Natural killer cell (primary cell): ENCODE results near the gene CTIF. TPM values are rescaled to one million over a fixed set of nuclear protein-coding genes. Genes with fewer than 3 reads are reported as not detected.

ENCODE experiments used
- ATAC-seq, 3 donors: fragments of 150-1000 bp in 2 of 3; fragments of 200-7000 bp in 1 of 3; cut with Tn5 transposase; 1 replicate in 1 of 3; 2 replicates in 2 of 3; pipeline ENCODE4 v1.10.0; 2021; ENCODE audit warnings: mild to moderate bottlenecking in 2 of 3, moderate library complexity in 2 of 3
- DNase-seq, 2 donors: peaks; one replicate each; pipeline versions ENCODE4 v3.0.0 to v3.0.0-alpha.2; 2013 to 2021; ENCODE audit warnings: mixed read lengths in 1 of 2
- H3K27ac ChIP-seq: one replicate; pipeline ENCODE4 v1.5.1; 2013; ENCODE audit warnings: mild to moderate bottlenecking, low read length
- H3K27me3 ChIP-seq: one replicate; pipeline ENCODE4 v1.6.1; 2013; ENCODE audit warnings: low read length; ENCODE audit not compliant: control insufficient read depth, insufficient read depth
- H3K36me3 ChIP-seq: one replicate; pipeline ENCODE4 v1.6.1; 2013; ENCODE audit warnings: low read length; ENCODE audit not compliant: control insufficient read depth, insufficient read depth
- H3K4me1 ChIP-seq: one replicate; pipeline ENCODE4 v1.6.1; 2013; ENCODE audit warnings: low read length; ENCODE audit not compliant: control insufficient read depth, insufficient read depth
- H3K4me3 ChIP-seq: one replicate; pipeline ENCODE4 v1.5.1; 2013; ENCODE audit warnings: low read length
- H3K9me3 ChIP-seq: one replicate; pipeline ENCODE4 v1.6.1; 2013; ENCODE audit warnings: low read length; ENCODE audit not compliant: control insufficient read depth, insufficient read depth
- H3K27ac Mint-ChIP-seq, 2 donors: one replicate each; pipeline ENCODE4 v1.8.0; 2022; ENCODE audit warnings: mild to moderate bottlenecking in 2 of 2, mixed read lengths in 2 of 2, moderate library complexity in 1 of 2
- H3K27me3 Mint-ChIP-seq, 2 donors: one replicate each; pipeline ENCODE4 v1.8.0; 2022; ENCODE audit warnings: low read depth in 2 of 2, mixed read lengths in 2 of 2
- H3K36me3 Mint-ChIP-seq: one replicate; pipeline ENCODE4 v1.8.0; 2022; ENCODE audit warnings: mixed read lengths
- H3K4me1 Mint-ChIP-seq, 2 donors: one replicate each; pipeline ENCODE4 v1.8.0; 2022; ENCODE audit warnings: mixed read lengths in 2 of 2
- H3K4me3 Mint-ChIP-seq: one replicate; pipeline ENCODE4 v1.8.0; 2022; ENCODE audit warnings: mild to moderate bottlenecking, moderate library complexity, mixed read lengths
- H3K9me3 Mint-ChIP-seq, 2 donors: one replicate each; pipeline ENCODE4 v1.8.0; 2022; ENCODE audit warnings: mixed read lengths in 2 of 2
- WGBS: methylation state at CpG from one replicate; pipeline ENCODE4 v1.1.7; 2013; ENCODE audit warnings: missing lambda C conversion rate; ENCODE audit not compliant: insufficient coverage; 5-methylcytosine and 5-hydroxymethylcytosine counted together
- intact Hi-C: fragments of 100-400 bp; cut with micrococcal nuclease; formaldehyde crosslinking; loops from one replicate; pipeline ENCODE4 v1.14.2; 2022
- total RNA-seq, 4 donors: library from RNA; stranded (reverse); fragments of 120-200 nt in 1 of 4; gene quantifications; one replicate each; pipeline versions ENCODE4 v1.2.3 to v1.2.4, GENCODE V29; 2013 to 2022
- TF ChIP-seq, protein P1 (sequence below): fragments of 200-600 bp; IDR thresholded peaks from one replicate; pipeline ENCODE4 v1.8.0; 2022; ENCODE audit warnings: antibody characterized with exemption

Gene CTIF
- total RNA-seq, 3 donors from 2014 or later (not counting 1 experiment from before 2014, with no cell fraction given), result 6.9 to 10.2 (median 8.2) TPM

DNA sequence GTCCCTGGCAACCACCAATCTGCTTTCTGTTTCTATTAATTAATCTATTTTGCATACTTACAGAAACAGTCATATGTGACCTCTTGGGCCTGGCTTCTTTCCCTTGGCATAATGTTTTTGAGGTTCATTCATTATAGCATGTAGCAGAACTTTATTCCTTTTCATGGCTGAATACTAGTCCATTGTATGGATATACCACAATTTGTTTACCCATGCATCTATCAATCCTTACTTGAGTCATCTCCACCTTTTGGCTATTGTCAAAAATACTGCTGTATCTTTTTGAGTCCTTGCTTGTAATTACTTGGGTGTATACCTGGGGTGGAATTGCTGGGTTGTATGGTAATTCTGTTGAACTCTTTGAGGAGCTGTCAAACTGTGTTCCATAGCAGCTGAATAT is 126.8 kb downstream of the CTIF start:
- intact Hi-C loops, result no loop called here

DNA sequence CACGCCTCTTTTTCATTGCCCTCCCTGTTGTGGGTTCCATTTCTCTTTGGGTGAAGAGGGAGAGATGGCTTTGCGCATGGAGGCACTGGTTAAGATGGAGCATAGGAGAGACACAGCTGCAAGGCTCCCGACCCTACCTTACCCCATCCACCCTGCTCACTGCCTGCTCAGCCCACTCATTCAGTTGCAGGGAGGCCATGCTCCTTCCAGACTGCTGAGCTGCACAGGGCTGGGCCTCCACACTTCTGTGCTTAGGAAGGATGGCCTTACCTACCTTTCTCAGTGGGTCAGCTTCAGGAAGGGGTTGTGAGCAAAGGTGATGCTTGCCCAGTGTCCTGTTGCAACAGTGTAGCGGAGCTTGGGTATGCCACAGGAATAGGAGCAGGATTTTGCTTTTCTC is 127.8 kb downstream of the CTIF start:
- Mint-ChIP-seq H3K9me3 (peaks cover 4% of the 10 kb centered on the region in 2 donors), H3K27ac (no peak overlapping the region), H3K4me3 (no peak overlapping the region), H3K36me3 (peaks cover 4% of the 10 kb centered on the region), H3K4me1 (peaks cover 0 to 5% of the 10 kb centered on the region in 2 donors), H3K27me3 (peaks cover 0 to 7% of the 10 kb centered on the region in 2 donors)
- intact Hi-C loops, result no loop called here
- H3K4me1 ChIP-seq, result peaks cover 5% of the 10 kb centered on the region
- no peaks in the 10 kb centered on the region for H3K27me3 ChIP-seq
- H3K9me3 ChIP-seq, result peaks cover 8% of the 10 kb centered on the region
- no peak for DNase-seq
- no peak overlapping the region for H3K27ac ChIP-seq
- TF ChIP-seq, protein P1, sequence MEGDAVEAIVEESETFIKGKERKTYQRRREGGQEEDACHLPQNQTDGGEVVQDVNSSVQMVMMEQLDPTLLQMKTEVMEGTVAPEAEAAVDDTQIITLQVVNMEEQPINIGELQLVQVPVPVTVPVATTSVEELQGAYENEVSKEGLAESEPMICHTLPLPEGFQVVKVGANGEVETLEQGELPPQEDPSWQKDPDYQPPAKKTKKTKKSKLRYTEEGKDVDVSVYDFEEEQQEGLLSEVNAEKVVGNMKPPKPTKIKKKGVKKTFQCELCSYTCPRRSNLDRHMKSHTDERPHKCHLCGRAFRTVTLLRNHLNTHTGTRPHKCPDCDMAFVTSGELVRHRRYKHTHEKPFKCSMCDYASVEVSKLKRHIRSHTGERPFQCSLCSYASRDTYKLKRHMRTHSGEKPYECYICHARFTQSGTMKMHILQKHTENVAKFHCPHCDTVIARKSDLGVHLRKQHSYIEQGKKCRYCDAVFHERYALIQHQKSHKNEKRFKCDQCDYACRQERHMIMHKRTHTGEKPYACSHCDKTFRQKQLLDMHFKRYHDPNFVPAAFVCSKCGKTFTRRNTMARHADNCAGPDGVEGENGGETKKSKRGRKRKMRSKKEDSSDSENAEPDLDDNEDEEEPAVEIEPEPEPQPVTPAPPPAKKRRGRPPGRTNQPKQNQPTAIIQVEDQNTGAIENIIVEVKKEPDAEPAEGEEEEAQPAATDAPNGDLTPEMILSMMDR, result no peak
- no peak overlapping the region for H3K4me3 ChIP-seq
- no peak for ATAC-seq
- WGBS, result 90% methylated on average over 3 of the region's 4 CpGs
- no peaks in the 10 kb centered on the region for H3K36me3 ChIP-seq

More for the DNA sequence above, 126.8 kb downstream of the CTIF start:
- Mint-ChIP-seq H3K4me3 (no peak overlapping the region), H3K4me1 (peaks cover 0 to 5% of the 10 kb centered on the region in 2 donors), H3K27ac (no peak overlapping the region), H3K9me3 (peaks cover 0 to 2% of the 10 kb centered on the region in 2 donors), H3K36me3 (no peaks in the 10 kb centered on the region), H3K27me3 (peaks cover 4 to 7% of the 10 kb centered on the region in 2 donors)
- ATAC-seq (no peak), DNase-seq (no peak)
- TF ChIP-seq, protein P1, result no peak
- no peak overlapping the region for H3K4me3 ChIP-seq
- no peak overlapping the region for H3K27ac ChIP-seq
- no peaks in the 10 kb centered on the region for H3K36me3 ChIP-seq
- no peaks in the 10 kb centered on the region for H3K27me3 ChIP-seq
- H3K9me3 ChIP-seq, result no peaks in the 10 kb centered on the region
- H3K4me1 ChIP-seq, result peaks cover 5% of the 10 kb centered on the region

DNA sequence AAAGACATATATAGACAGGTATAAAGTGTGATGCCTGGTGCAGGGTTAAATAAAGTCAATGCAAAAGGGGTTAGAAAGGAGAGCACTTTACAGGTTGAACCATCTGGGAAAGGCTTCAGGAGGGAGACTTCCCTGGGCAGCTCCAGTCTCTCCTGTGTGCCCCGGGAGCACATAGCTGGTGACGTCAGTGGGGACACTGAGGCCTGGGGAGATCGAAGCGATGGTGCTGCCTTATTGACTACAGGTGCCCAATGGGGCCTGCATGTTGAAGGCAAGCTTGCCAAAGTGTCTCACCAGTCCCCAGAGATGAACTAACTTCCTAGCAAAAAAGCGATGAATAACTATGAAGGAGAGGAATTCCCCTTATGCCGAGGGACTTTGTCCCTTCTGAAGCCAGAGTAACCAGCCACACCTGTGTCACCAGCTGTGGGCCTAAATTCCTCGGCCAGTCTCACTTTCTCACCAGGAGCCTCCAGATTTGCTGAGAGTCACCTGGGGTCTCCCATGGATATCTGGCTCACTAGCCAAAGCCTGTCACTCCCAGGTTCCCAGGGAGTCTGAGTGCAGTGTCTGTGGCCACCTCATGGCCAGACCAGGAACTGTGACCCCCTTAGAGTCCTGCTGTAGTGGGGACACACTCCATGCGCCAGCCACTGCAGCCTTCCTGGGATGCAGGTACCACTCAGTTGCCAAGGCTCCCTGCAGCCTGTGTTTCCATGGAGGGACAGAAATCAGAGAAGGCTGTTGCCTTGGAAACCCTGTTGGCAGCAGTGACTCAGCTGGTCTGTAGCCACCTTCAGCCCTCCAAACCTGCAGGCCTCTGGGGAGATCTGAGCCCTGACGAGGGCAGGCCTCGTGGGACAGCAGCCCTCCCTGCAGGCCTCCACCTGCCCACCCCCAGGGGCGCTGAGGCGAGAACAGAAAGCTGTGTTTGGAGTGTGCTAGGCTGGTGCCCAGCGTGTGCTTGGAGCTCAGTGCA is 128.7 kb downstream of the CTIF start:
- no peak overlapping the region for H3K4me3 ChIP-seq
- WGBS, result 81% methylated on average over 13 of the region's 13 CpGs
- no peaks in the 10 kb centered on the region for H3K36me3 ChIP-seq
- no peak for DNase-seq
- TF ChIP-seq, protein P1, result no peak
- peaks cover 5% of the 10 kb centered on the region for H3K4me1 ChIP-seq
- Mint-ChIP-seq H3K27ac (no peak overlapping the region), H3K27me3 (peaks cover 0 to 6% of the 10 kb centered on the region in 2 donors), H3K4me1 (no peaks in the 10 kb centered on the region), H3K4me3 (no peak overlapping the region), H3K36me3 (peaks cover 8% of the 10 kb centered on the region), H3K9me3 (peaks cover 4 to 6% of the 10 kb centered on the region in 2 donors)
- H3K9me3 ChIP-seq, result peaks cover 8% of the 10 kb centered on the region
- intact Hi-C loops, result no loop called here
- H3K27ac ChIP-seq, result no peak overlapping the region
- H3K27me3 ChIP-seq, result no peaks in the 10 kb centered on the region
- ATAC-seq, result no peak
